Activated T-cell treated with anti-CD3 and anti-CD28 coated beads for 24 hours (primary cell): ENCODE results near the gene MSH5.

ENCODE experiments used
- DNase-seq: peaks from one replicate; pipeline ENCODE4 v3.0.0-alpha.2; 2020; ENCODE audit warnings: low read depth

Gene MSH5

GRCh38 chr6:31760790-31761189 lies 21.0 kb downstream of the MSH5 start:
- no peak for DNase-seq

GRCh38 chr6:31761343-31761742 lies 21.5 kb downstream of the MSH5 start:
- DNase-seq, result no peak

- no peak for DNase-seq
These were observed 22.6 kb downstream of the MSH5 start, which contains the start of gene SAPCD1 for GRCh38 chr6:31762356-31762755. Gene SAPCD1 (plus strand): TSS chr6:31762656. CDS start chr6:31763055, 399 bp downstream.

GRCh38 chr6:31762878-31763618 lies 23.2 kb downstream of the MSH5 start:
- DNase-seq, result no peak

- no peak for DNase-seq
These were observed 23.8 kb downstream of the MSH5 start for GRCh38 chr6:31763619-31763940.

- DNase-seq, result no peak
These were observed 24.4 kb downstream of the MSH5 start for GRCh38 chr6:31764198-31764597.

GRCh38 chr6:31765559-31765909 lies 25.7 kb downstream of the MSH5 start:
- DNase-seq, result no peak

- no peak for DNase-seq
These were observed 26.3 kb downstream of the MSH5 start for GRCh38 chr6:31765910-31766794.

- DNase-seq, result no peak
These were observed 27.4 kb downstream of the MSH5 start for GRCh38 chr6:31767096-31767645.

GRCh38 chr6:31768363-31769257 lies 28.8 kb downstream of the MSH5 start:
- no peak for DNase-seq

GRCh38 chr6:31769684-31770371 lies 30.0 kb downstream of the MSH5 start:
- DNase-seq, result peak; percentile 76

- no peak for DNase-seq
These were observed 31.1 kb downstream of the MSH5 start for GRCh38 chr6:31770860-31771259.

GRCh38 chr6:31771992-31772358 lies 32.2 kb downstream of the MSH5 start:
- no peak for DNase-seq

GRCh38 chr6:31775184-31775583 lies 35.4 kb downstream of the MSH5 start:
- DNase-seq, result no peak

GRCh38 chr6:31775633-31776484 lies 36.1 kb downstream of the MSH5 start:
- DNase-seq, result no peak

- no peak for DNase-seq
These were observed 36.7 kb downstream of the MSH5 start for GRCh38 chr6:31776485-31776988.

GRCh38 chr6:31776989-31777666 lies 37.3 kb downstream of the MSH5 start, which contains the start of gene VWA7:
Gene VWA7 (minus strand): TSS chr6:31777328. CDS start chr6:31776779, 549 bp downstream.
- DNase-seq, result peak; percentile 67

GRCh38 chr6:31777667-31778050 lies 37.9 kb downstream of the MSH5 start:
- DNase-seq, result no peak

GRCh38 chr6:31778193-31778592 lies 38.4 kb downstream of the MSH5 start:
- DNase-seq, result no peak
